ENCODE data around the gene SUSD1. TPM values are rescaled to one million over a fixed set of nuclear protein-coding genes. Genes with fewer than 3 reads are reported as not detected.

SUSD1 gene
- total and polyA plus RNA-seq, 9 of the 15 experiments (the other 6 are each of a cell fraction or from before 2014, with no cell fraction given): 10.9 to 44.4 (median 36.1) TPM

GRCh38 chr9:112140936-112141335 is 34.2 kb downstream of the SUSD1 start (continued):
- no peak for TF ChIP-seq CHD7 (IDR thresholded peaks at IDR 0.05; ENCODE audit: low read depth, low read length)
- TF ChIP-seq U2AF1 (optimal IDR thresholded peaks at IDR 0.05; ENCODE audit: low read depth, low read length): no peak
- no peak for TF ChIP-seq POLR2H (tag; IDR thresholded peaks at IDR 0.05; ENCODE audit: low read depth)
- TF ChIP-seq CREB3 (tag; conservative IDR thresholded peaks at IDR 0.05; ENCODE audit: low read depth): no peak
- TF ChIP-seq ZNF134 (CRISPR knock-in tag; conservative IDR thresholded peaks at IDR 0.05): no peak
- no peak for TF ChIP-seq ZNF324 (CRISPR knock-in tag; IDR thresholded peaks at IDR 0.05)
- no peak for TF ChIP-seq ZNF280B (CRISPR knock-in tag; IDR thresholded peaks at IDR 0.05)

All from K562 (cell line).